Colonic mucosa (tissue), 4 donors: Measurements from ENCODE around the gene XXYLT1. TPM values are rescaled to one million over a fixed set of nuclear protein-coding genes. Genes with fewer than 3 reads are reported as not detected.

Experiments used
- DNase-seq: peaks from one replicate; pipeline ENCODE4 v3.0.0-alpha.2; 2020
- H3K27ac ChIP-seq: fragments of 200-600 bp; one replicate; pipeline ENCODE4 v1.8.0; 2021
- H3K27me3 ChIP-seq: fragments of 200-600 bp; one replicate; pipeline ENCODE4 v1.8.0; 2021
- H3K36me3 ChIP-seq: fragments of 200-600 bp; one replicate; pipeline ENCODE4 v1.8.0; 2021
- H3K4me1 ChIP-seq: fragments of 200-600 bp; one replicate; pipeline ENCODE4 v1.8.0; 2021; ENCODE audit warnings: mild to moderate bottlenecking
- H3K4me3 ChIP-seq: fragments of 200-600 bp; one replicate; pipeline ENCODE4 v1.8.0; 2021
- H3K9ac ChIP-seq, 2 donors: one replicate each; pipeline ENCODE4 v1.7.0; 2013; ENCODE audit warnings: control low read depth in 2 of 2, low read depth in 2 of 2, low read length in 2 of 2
- H3K9me3 ChIP-seq: fragments of 200-600 bp; one replicate; pipeline ENCODE4 v1.8.0; 2021
- CTCF ChIP-seq: fragments of 200-600 bp; IDR thresholded peaks from one replicate; pipeline ENCODE4 v1.8.0; 2022; ENCODE audit warnings: antibody characterized with exemption, mild to moderate bottlenecking
- intact Hi-C: fragments of 100-400 bp; cut with DNase I; formaldehyde crosslinking; loops from one replicate; pipeline ENCODE4 v1.14.1; 2022
- total RNA-seq, 2 donors: library from RNA; stranded (reverse); fragmentation: NEBNext Ultra II Directional in 1 of 2; extraction: Animal tissue kit (Norgen Biotek cat#: 25700) in 1 of 2; gene quantifications; one replicate each; pipeline ENCODE4 v1.2.1, GENCODE V29; 2021
- donor health status: healthy.
- donor health status: DM: no; HTN: no; CAD: no.
- donor health status: DM: no; HTN: no; CAD: no.

The XXYLT1 gene
- total RNA-seq, 2 donors from 2014 or later: 8.3 to 10.9 TPM

GRCh38 chr3:195025884-195026200, 245.1 kb downstream of the XXYLT1 start:
- H3K27me3 ChIP-seq: no peaks in the 10 kb centered on the region
- no peak overlapping the region for H3K27ac ChIP-seq
- H3K4me1 ChIP-seq: no peaks in the 10 kb centered on the region
- DNase-seq: no peak
- H3K36me3 ChIP-seq: no peaks in the 10 kb centered on the region
- intact Hi-C loops: no loop called here
- H3K9ac ChIP-seq: no peak overlapping the region
- H3K9me3 ChIP-seq: no peaks in the 10 kb centered on the region
- no peak overlapping the region for H3K4me3 ChIP-seq
- no peak for TF ChIP-seq CTCF

GRCh38 chr3:195025056-195025883, 245.7 kb downstream of the XXYLT1 start:
- Histone ChIP-seq H3K4me3 (no peak overlapping the region), H3K27ac (no peak overlapping the region), H3K27me3 (no peaks in the 10 kb centered on the region), H3K9ac (no peak overlapping the region), H3K36me3 (no peaks in the 10 kb centered on the region), H3K9me3 (no peaks in the 10 kb centered on the region), H3K4me1 (no peaks in the 10 kb centered on the region)
- intact Hi-C loops: no loop called here
- TF ChIP-seq CTCF: no peak
- DNase-seq: no peak

GRCh38 chr3:195023989-195024388, 247.0 kb downstream of the XXYLT1 start:
- no peak overlapping the region for H3K4me3 ChIP-seq
- H3K4me1 ChIP-seq: no peaks in the 10 kb centered on the region
- no peaks in the 10 kb centered on the region for H3K9me3 ChIP-seq
- no peak for DNase-seq
- H3K36me3 ChIP-seq: no peaks in the 10 kb centered on the region
- TF ChIP-seq CTCF: no peak
- H3K27me3 ChIP-seq: no peaks in the 10 kb centered on the region
- no peak overlapping the region for H3K9ac ChIP-seq
- no peak overlapping the region for H3K27ac ChIP-seq
- intact Hi-C loops: no loop called here

- Histone ChIP-seq H3K27ac (no peak overlapping the region), H3K36me3 (no peaks in the 10 kb centered on the region), H3K9me3 (no peaks in the 10 kb centered on the region), H3K4me1 (no peaks in the 10 kb centered on the region), H3K4me3 (no peak overlapping the region), H3K27me3 (no peaks in the 10 kb centered on the region), H3K9ac (no peak overlapping the region)
- intact Hi-C loops: no loop called here
- TF ChIP-seq CTCF: no peak
- DNase-seq: no peak
Observed at GRCh38 chr3:195023576-195023975, 247.4 kb downstream of the XXYLT1 start.

DNA sequence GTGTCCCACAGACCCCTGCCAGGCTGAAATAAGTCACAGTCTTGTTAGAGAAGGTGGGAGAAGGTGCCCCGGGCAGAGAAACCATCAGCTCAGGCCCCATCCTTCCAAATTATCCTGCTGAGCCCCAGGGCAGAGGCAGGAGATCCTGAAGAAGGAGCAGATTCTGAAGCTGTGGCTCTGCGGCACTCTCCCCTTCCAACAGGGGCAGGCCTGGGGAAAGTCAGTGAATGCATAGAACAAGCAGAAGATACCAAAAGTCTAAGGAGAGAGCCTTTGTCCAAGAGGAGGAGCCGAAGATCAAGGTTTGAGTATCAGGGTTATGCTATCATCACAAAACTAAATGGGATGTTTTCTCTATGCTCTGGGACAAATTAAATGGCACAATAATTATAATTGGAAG, 249.3 kb downstream of the XXYLT1 start:
- no peak for DNase-seq

More for the DNA sequence above, 249.3 kb downstream of the XXYLT1 start:
- intact Hi-C loops: no loop called here
- no peak overlapping the region for H3K27ac ChIP-seq
- no peaks in the 10 kb centered on the region for H3K36me3 ChIP-seq
- H3K9me3 ChIP-seq: no peaks in the 10 kb centered on the region
- no peaks in the 10 kb centered on the region for H3K27me3 ChIP-seq
- TF ChIP-seq CTCF: no peak
- H3K9ac ChIP-seq: no peak overlapping the region
- H3K4me1 ChIP-seq: no peaks in the 10 kb centered on the region
- H3K4me3 ChIP-seq: no peak overlapping the region
